HG03135 (cell line): Measurements from ENCODE around the gene ECPAS.
"Not testable (repeated sequence)": the region's sequence is repeated elsewhere in the genome, so short reads cannot be mapped to it uniquely, and the experiment has no call there.

Experiments
- ATAC-seq: cut with Tn5 transposase; IDR thresholded peaks from one replicate; pipeline ENCODE4 v1.9.1; 2021; ENCODE audit warnings: mild to moderate bottlenecking, moderate library complexity; ENCODE audit not compliant: unreplicated experiment

ECPAS gene

DNA sequence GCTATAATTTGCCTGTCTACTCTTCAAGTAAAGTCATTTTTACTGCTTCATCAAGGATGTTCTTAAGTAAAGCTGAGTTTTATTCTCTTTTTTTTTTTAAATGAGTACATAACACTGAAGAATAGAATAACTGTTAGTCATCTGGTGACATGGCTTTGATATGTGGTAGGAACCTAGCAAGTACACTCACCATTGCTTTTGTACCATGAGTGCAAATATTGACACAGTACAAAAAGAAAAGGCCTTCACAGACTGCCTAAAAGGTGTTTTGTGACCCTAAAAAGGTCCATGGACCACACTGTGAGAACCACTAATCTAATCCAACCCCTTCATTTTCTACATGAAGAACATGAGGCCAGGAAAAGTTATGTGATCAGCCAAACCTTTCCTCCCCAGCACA lies 55.0 kb downstream of the ECPAS start:
- ATAC-seq, result no peak

DNA sequence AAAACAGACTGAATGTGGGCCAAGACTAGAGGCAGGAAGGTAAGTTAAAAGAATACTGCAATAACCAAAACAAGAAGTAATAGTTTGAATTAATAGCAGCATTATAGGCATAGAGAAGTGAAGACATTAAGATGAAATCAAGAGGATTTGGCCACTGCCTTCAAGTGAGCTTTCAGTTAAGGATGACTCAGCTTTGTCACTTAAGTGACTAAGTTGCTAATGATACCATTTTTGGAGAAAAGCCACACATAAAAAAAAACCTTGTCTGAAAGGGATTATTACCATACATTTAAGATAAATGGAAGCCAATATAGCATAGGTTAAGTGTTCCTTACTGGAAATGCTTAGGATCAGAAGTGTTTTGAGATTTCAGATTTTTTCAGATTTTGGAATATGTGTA lies 57.0 kb downstream of the ECPAS start:
- ATAC-seq, result no peak

DNA sequence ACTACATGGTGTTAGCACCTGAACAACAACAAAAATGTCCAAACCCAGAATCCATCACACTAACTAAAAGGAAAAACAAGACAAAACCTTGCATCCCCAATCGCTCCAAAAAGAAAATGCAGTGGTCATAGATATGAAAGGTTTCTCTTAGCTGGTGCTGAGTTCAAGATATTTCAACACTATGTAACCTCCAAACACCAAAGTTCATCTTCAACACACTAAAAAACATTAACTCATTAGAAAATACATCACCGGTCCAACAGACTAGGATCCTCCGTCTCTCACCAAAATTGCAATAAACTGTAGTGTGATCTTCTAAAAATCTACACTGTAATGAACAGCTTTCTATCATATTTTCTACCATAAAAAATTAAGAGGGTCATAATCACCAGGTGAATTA lies 60.8 kb downstream of the ECPAS start:
- ATAC-seq, result no peak

DNA sequence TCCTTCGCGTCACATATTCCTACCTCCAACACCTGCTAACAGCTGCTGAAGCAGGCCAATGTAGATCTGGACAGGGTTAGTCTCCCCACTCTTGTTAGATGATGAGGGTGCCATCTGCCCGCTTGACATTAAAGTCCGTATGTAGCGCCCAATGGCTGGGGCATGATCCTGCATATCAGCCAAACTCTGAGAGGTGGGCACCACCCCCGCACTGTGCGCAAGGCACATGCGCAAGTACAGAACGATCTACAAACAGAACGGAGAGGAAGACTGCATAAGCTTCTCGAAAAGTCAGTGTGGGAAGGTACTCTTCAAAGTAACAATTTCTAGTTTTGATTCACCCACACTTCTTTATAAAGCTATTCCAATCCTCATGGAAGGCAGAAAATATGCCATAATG lies 69.8 kb downstream of the ECPAS start:
- no peak for ATAC-seq

DNA sequence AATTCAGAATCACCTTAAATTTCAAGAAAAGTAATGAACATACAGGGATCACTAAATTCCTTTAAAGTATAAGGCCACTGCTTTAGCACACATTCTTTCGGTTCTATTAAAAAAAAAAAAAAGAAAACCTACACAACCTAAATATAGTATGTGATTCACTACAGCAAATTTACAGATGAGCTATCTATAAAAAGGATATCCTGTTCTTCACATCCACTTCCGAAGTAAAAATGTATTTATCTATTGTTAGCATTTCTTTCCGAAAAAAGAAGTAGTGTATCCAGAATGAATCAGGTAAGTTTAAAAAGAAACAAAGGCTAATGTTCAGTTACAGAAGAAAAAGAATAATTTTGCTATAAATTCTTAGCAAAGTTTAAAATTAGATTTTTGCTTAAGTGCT lies 70.2 kb downstream of the ECPAS start:
- ATAC-seq, result no peak

DNA sequence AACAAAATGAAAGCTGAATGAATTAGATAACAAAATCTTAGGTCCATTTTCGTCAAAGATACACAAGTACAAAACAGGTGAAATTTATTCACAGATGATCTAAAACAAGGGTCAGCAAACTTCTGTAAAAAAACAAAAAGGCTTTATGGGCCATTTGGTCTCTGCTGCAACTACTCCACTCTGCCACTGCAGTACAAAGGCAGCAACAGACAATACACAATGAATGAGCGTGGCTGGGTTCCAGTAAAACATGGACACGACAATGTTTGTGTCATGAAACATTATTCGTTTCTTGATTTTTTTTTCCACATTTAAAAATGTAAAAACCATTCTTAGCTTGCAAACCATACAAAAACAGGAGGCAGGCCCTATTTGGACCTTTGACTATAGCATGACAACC lies 71.9 kb downstream of the ECPAS start:
- ATAC-seq, result no peak

DNA sequence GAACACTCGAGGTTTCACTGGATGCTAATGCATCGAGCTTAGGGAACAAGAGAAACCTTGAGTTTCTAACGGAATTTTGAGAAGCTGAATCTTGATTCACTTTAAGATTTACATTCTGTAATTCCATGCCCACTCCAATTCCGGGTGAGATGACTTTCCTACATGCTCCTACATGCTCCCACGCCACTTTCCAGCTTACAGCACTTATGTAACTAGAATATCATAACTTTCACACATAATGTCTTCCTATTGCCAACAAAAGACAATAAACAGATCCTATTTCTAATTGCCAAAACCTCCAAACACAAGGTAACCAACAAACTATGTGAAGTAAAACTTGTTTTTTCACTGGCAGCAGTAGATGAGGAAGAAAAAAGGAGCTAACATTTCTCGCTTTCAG lies 72.9 kb downstream of the ECPAS start:
- no peak for ATAC-seq

DNA sequence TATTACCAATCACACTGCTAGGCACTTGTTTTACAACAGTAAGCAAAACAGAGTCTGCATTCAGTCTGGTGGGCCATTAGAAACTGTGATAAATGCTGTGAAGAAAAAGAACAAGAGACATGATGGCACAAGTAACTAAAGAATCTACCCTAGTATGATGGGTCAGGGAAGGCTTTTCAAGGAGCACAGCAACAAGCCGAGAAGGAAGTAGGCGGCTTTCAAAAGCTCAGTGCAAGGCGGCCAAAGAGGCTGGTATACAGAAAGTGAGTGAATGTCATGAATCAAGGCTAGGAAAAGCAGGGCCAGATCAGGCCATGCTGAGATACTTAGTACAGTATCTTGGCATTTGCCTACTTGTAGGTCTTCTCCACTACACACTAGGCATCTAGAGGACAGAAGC lies 76.4 kb downstream of the ECPAS start:
- no peak for ATAC-seq

DNA sequence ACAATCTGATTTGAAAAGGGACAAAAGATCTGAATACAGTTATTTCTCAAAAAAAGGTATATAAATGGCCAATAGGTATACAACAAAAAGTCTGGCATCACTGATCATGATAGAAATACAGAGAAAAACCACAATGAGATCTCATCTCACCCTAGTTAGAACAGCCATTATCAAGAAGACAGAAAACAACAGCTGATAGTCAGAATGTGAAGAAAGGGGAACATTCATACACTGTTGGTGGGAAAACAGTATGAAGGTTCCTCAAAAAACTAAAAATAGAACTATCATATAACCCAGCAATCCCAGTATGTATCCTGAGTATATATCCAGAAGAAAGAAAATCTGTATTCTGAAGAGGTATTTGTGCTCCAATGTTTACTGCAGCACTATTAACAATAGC lies 78.5 kb downstream of the ECPAS start:
- ATAC-seq, result no peak

DNA sequence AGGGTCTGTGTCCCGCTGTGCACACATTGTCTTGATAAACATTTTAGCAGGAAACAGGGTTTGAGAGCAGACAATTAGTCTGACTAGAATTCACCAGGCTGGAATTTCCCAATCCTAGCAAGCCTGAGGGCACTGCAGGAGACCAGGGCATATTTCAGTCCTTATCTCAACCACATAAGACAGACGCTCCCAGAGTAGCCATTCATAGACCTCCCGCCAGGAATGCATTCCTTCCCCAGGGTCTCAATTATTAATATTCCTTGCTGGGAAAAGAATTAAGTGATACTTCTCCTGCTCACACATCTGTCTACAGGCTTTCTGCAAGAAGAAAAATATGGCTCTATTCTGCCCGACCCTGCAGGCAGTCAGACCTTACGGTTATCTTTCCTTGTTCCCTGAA lies 82.7 kb downstream of the ECPAS start:
- not testable (repeated sequence) for ATAC-seq

DNA sequence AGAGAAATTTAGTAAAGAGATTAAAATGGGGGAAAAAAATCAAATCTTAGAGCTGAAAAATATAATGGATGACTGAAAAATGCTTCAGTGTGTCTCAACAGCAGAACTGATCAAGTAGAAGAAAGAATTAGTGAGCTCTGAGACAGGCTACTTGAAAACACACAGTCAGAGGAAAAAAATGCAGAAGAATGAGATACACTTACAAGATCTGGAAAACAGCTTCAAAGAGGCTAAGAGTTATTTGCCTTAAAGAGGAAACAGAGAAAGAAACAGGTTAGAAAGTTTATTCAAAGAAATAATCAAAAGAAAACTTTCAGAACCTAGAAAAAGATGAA lies 83.7 kb downstream of the ECPAS start:
- ATAC-seq, result no peak

DNA sequence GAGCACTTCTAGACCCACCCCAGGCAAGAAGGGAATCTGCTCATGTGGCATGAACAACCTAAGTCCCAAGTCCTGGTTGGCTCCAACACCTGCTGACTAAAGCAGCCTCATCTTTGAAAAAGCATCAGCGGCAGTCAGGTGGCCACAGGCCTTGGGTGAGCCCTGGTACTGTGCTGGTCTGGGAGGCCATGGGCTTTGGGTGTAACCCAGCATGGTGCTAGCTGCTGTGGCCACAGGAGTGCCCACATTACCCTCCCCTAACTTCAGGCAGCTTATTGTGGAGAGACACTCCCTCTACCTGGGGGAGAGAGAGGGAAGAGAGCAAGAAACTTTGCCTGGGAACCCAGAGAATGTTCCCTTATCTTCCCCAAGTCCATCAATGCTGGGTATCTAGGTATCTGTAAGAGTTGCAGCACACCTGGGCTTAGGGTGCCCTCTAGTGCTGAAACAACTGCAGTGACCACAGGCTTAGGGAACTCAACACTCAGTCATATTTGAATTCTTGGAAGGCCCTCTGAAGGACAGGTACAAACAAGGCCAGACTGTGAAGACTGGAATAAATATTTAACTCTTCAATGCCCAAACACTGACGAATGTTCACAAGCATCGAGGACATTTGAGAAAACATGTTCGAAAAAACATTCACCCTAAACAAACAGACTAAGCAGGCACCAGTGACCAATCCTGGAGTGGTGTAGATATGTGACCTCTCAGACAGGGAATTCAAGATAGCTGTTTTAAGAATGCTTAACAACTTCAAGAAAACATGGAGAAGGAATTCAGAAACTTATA lies 84.2 kb downstream of the ECPAS start:
- no peak for ATAC-seq

DNA sequence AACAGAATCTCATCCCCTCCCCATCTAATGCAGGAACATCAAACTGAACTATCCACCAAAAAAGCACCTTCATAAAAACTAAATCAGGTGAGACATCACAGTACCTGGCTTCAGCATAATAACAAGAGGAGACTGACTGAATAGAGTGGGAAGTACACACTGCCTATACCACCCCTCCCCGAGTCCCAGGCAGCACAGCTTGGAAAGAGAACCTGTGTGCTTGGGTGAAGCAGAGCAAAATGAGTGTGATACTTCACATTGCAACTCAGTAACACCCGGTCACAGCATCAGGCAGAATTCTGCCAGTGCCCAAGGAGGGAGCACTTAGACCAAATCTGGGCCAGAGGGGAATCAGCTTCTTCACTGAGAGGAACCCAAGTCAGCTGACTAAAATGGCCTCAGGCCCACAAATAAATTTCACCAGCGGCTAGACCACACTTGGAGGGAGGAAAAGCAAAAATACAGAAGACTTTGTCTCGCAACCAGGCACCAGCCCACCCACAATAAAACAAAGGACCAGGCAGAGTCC lies 84.9 kb downstream of the ECPAS start:
- no peak for ATAC-seq

DNA sequence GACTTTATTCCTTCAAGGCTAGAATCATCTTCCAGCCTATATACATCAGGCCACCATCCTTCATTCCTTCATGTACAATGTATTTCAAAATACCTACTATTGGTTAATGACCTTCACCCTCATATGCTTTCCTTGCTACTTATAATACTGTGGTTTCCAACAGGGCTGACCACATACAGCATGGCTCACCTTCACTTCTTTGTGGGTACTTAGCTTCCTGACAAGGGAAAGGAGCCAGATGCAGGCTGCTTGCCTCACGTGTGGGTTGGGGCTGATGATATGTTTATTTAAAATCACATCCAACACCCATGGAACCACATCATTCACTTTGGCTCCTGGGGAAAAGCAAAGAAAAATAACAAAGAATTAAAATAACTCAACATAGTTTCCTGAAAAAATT lies 90.2 kb downstream of the ECPAS start:
- no peak for ATAC-seq

DNA sequence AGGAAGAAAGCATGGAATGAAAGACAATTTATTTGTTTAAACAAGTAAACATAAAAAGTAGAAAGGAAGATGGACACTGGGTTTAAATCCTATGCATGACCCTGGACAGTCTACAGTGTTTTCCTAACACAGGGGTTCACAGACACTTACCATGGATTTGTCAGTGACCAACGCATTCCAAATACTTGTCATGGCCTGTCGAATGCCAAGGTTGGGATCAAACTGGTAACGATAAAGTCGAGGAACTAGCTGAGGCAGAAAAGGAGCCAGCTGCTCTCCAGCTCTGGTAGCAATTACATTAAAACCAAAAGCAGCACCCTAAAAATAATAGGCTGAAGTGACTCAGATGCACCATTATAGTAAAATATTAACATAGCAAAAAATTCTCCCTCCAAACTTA lies 94.8 kb downstream of the ECPAS start:
- no peak for ATAC-seq

DNA sequence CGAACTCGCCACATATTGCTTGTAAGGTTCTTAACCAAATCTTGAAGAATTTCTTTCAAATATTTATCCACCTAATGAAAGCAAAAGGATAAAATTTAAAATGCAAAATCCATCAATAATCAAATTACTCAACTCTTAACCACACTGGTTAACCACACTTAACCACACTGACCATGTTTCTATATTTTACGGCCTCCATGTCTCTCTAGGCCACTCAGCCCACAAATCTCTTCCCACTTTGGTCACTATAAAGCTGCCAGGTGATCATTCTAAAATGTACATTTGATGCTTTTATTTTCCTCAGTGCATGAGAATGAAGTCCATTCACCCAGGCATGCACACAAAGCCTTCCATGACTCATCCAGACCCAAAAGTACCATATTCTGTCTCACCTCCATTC lies 97.8 kb downstream of the ECPAS start:
- ATAC-seq, result no peak

DNA sequence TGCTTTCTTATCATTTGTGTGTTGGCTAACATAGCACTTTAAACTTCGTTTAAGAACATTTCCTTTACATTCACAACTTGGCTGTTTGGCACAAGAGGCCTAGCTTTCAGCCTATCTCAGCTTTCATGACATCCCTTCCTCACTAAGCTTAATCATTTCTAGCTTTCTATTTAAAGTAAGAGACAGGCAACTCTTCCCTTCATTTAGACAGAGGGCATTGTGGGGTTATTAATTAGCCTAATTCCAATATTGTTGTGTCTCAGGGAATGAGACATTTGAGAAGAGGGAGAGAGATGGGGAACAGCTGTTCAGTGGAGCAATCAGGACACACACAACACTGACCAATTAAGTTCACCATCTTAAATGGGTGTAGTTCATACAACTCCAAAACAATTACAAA lies 103.2 kb downstream of the ECPAS start:
- no peak for ATAC-seq

DNA sequence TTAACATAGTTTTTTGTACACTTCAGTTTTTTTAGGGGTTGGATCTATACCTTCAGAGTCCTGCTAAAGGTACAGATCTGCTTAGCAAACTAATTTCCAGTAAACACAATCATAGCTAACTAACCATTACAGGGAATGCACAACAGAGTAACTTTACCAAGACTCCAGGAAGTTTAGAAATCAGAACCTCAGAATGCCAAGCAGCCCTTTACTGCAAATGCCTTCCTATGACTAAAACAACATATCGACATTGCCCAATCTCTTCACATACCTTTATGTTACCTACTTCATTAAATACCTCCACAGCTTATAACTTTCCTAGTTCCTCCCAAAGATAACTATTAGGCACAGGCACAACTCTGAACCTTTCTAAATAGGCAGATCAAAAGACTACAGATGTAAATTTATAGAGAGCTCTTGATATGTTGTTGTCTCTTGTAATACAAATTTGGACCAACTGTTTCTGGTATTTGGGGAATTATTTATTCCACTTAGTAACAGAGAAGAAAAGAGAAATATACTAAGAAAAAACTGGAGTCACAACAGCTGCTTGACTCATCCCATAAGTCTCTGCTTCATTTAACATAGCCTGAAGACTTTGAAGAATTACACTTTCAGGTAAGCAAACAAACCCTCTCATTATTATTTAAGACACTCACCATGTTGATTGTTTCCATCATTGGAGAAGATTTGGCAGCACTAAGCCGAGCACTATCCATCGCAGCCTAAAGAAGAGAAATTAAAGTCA lies 108.2 kb downstream of the ECPAS start:
- no peak for ATAC-seq

DNA sequence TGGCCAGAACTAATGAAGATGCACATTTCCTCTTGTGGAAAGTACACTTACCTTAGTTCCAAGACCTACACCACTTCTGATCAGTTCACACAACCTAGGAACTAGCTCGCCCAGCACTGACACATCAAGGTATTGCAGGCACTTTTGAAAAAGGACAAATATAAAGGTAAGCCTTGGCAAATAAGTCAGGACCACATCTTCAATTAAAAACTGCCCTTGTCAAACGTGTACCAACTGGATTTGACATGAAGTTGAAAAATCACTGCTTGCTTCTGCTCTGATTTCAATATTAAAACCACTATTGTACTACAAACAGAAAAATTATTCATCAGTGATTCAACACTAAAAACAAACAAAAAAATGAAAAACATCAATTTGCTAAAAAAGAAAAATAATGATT lies 109.1 kb downstream of the ECPAS start:
- ATAC-seq, result no peak

DNA sequence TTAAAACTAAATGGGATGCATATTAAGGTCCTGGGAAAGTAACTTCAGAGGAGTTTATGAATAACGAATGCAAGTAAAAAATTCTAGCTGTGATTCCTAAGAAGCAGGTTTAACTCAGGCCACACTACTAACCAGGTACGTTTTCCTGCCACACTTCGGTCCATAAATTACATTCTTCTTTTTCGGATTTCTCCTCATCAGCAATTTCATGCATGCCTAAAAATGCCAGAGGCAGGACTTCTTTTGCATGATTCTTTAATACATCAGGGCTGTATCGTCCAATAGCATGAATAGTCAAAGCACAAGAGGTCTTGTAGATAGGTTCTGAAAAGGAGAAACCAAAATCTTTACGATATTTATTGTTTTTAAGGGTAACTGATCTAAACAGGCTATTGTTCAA lies 111.9 kb downstream of the ECPAS start:
- no peak for ATAC-seq

DNA sequence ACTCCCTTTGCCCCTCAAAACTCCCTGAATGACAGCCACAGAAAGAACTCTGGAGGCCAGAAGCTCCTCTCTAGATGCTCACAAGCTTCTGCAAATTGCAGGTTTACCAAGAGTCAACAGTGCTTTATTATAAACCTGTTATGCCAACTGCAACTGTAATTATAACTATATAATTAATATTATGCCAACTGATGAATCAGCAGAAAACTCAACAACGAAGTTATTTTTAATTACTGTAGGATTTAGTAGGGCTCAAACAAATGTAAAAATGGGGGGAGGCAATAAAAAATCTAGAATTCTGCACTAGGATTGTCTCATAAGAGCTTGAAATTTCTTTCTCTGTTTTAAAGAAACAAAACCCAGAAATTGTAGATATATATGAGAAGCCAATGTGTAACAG lies 117.2 kb downstream of the ECPAS start:
- no peak for ATAC-seq

DNA sequence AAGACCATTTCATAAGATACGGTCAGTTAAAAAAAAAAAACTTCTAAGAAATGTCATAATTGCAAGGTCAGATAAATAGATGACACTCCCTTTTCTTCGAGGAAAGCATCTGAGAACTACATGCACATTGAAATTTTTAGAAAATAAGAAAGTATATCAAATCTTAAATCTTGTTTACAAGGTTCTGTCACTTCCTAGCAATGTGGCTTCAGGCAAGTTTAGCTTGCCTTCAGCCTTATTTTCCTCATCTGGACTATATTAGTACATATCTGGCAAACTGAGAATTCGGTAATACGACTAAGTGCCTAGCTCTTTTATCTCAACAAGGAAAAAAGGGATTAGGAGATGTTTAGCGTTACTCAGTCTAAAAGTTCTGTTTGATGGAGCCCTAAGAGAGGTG lies 121.7 kb downstream of the ECPAS start:
- no peak for ATAC-seq

DNA sequence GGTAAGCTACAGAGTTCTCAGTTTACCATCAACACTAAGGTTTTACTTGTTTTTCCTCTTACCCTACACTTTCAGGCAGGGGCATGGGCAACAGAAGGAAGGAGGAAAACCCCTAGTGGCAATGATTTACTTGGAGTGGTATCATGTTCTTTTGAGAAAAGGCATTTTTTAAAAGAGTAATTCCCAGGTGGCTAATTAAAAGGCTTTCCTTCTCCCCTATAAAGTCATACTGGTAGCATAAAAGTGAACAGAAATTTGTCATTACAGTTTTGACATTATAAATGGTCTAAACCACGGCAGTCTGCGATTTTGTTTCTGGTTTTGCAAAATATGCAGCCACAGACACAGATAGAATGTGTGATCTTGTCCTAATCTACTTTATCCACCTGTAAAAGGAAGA lies 123.3 kb downstream of the ECPAS start:
- no peak for ATAC-seq
